ENCODE measurements around the gene PSMD6.

The PSMD6 gene

DNA sequence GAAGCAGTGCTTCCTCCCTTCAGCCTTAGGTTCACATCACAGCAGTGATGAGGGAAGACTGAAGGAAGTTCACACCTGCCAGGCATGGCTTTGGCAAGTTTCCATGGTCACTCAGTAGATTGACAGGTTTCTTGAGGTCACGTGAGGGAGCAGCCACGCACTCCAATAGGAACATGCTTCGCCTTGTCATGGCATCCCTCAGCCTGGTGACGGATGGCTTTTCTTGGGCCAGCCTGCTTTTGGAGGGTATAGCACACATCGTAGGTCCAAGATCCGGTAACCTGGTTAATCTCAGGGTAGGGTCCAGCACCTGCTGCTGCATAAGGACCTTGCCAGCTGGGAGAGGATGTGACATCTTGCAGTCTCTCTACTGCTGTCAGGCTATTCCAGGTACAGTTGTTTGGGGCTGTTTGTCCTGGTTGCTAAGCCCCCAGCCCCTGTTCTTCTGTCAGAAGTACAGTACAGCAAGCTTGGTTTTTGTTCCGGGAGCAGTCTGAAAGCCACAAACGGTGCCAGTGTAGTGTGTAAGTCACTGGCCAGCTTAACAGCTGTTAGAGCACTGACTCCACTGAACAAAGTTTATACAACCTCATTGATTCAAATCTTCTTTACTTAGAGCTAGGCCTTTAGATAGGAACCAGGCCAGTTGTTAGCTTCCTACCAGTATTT lies 42.3 kb downstream of the PSMD6 start:
- TF ChIP-seq CTCF (IDR thresholded peaks at IDR 0.05; ENCODE audit: extremely low read depth, insufficient read depth, missing control alignments) = no peak
- no peak for DNase-seq (ENCODE audit: low spot score)
- in situ Hi-C loops (cut with MboI; ENCODE audit: low pct_unique_long_range_greater_than_20kb, low sequenced_read_pairs, unreplicated experiment) = no loop called here

GRCh38 chr3:63980019-63980418 lies 43.3 kb downstream of the PSMD6 start:
- TF ChIP-seq CTCF (IDR thresholded peaks at IDR 0.05; ENCODE audit: extremely low read depth, insufficient read depth, missing control alignments) = no peak
- in situ Hi-C loops (cut with MboI; ENCODE audit: low pct_unique_long_range_greater_than_20kb, low sequenced_read_pairs, unreplicated experiment) = no loop called here
- no peak for DNase-seq (ENCODE audit: low spot score)

- in situ Hi-C loops (cut with MboI; ENCODE audit: low pct_unique_long_range_greater_than_20kb, low sequenced_read_pairs, unreplicated experiment) = no loop called here
- no peak for TF ChIP-seq CTCF (IDR thresholded peaks at IDR 0.05; ENCODE audit: extremely low read depth, insufficient read depth, missing control alignments)
- no peak for DNase-seq (ENCODE audit: low spot score)
Measured at GRCh38 chr3:63979093-63979885, 44.0 kb downstream of the PSMD6 start.

GRCh38 chr3:63977893-63978292 lies 45.4 kb downstream of the PSMD6 start:
- no peak for TF ChIP-seq CTCF (IDR thresholded peaks at IDR 0.05; ENCODE audit: extremely low read depth, insufficient read depth, missing control alignments)
- DNase-seq (ENCODE audit: low spot score) = no peak
- in situ Hi-C loops (cut with MboI; ENCODE audit: low pct_unique_long_range_greater_than_20kb, low sequenced_read_pairs, unreplicated experiment) = no loop called here

GRCh38 chr3:63976872-63977200 lies 46.5 kb downstream of the PSMD6 start:
- DNase-seq (ENCODE audit: low spot score) = no peak

More at GRCh38 chr3:63976872-63977200, 46.5 kb downstream of the PSMD6 start:
- no peak for TF ChIP-seq CTCF (IDR thresholded peaks at IDR 0.05; ENCODE audit: extremely low read depth, insufficient read depth, missing control alignments)
- in situ Hi-C loops (cut with MboI; ENCODE audit: low pct_unique_long_range_greater_than_20kb, low sequenced_read_pairs, unreplicated experiment) = no loop called here

Data from GM13977 (cell line).